Activated CD8-positive, alpha-beta T cell treated with anti-CD3 and anti-CD28 coated beads for 36 hours (primary cell): ENCODE results near the gene TLX3. TPM values are rescaled to one million over a fixed set of nuclear protein-coding genes. Genes with fewer than 3 reads are reported as not detected.

Experiments
- ATAC-seq: fragments of 200-7000 bp; cut with Tn5 transposase; one replicate; pipeline ENCODE4 v1.10.0; 2021; ENCODE audit warnings: mild to moderate bottlenecking, moderate library complexity
- CTCF ChIA-PET: fragments of 350-600 bp; sonication (Branson Sonifier 250); formaldehyde crosslinking; loops from one replicate; lab custom pipeline; 2021; ENCODE audit warnings: antibody characterized with exemption; lab: Charles Lee
- POLR2A ChIA-PET: fragments of 350-600 bp; sonication (Branson Sonifier 250); formaldehyde crosslinking; loops from one replicate; lab custom pipeline; 2021; ENCODE audit warnings: antibody characterized with exemption; lab: Charles Lee
- DNase-seq: peaks from one replicate; pipeline ENCODE4 v3.0.0-alpha.2; 2020
- H3K27ac Mint-ChIP-seq: one replicate; pipeline ENCODE4 v1.8.0; 2021; ENCODE audit warnings: mild to moderate bottlenecking, mixed read lengths
- H3K27me3 Mint-ChIP-seq: one replicate; pipeline ENCODE4 v1.8.0; 2021; ENCODE audit warnings: mixed read lengths
- H3K36me3 Mint-ChIP-seq: one replicate; pipeline ENCODE4 v1.8.0; 2021; ENCODE audit warnings: low read depth, mixed read lengths
- H3K4me1 Mint-ChIP-seq: one replicate; pipeline ENCODE4 v1.8.0; 2021; ENCODE audit warnings: low read depth, mixed read lengths
- H3K4me3 Mint-ChIP-seq: one replicate; pipeline ENCODE4 v1.8.0; 2021; ENCODE audit warnings: mild to moderate bottlenecking, moderate library complexity, mixed read lengths
- H3K9me3 Mint-ChIP-seq: one replicate; pipeline ENCODE4 v1.8.0; 2021; ENCODE audit warnings: mixed read lengths
- intact Hi-C: fragments of 100-400 bp; cut with micrococcal nuclease; formaldehyde crosslinking; loops from one replicate; pipeline ENCODE4 v1.10.0; 2022
- total RNA-seq, 2 experiments: library from RNA; stranded (reverse); gene quantifications; one replicate each; pipeline ENCODE4 v1.2.3, GENCODE V29; 2021
- TF ChIP-seq, protein P1 (sequence below): fragments of 200-600 bp; IDR thresholded peaks from one replicate; pipeline ENCODE4 v1.8.0; 2022; ENCODE audit warnings: antibody characterized with exemption, mild to moderate bottlenecking

Gene TLX3
- total RNA-seq, 2 experiments from 2014 or later = not detected

DNA sequence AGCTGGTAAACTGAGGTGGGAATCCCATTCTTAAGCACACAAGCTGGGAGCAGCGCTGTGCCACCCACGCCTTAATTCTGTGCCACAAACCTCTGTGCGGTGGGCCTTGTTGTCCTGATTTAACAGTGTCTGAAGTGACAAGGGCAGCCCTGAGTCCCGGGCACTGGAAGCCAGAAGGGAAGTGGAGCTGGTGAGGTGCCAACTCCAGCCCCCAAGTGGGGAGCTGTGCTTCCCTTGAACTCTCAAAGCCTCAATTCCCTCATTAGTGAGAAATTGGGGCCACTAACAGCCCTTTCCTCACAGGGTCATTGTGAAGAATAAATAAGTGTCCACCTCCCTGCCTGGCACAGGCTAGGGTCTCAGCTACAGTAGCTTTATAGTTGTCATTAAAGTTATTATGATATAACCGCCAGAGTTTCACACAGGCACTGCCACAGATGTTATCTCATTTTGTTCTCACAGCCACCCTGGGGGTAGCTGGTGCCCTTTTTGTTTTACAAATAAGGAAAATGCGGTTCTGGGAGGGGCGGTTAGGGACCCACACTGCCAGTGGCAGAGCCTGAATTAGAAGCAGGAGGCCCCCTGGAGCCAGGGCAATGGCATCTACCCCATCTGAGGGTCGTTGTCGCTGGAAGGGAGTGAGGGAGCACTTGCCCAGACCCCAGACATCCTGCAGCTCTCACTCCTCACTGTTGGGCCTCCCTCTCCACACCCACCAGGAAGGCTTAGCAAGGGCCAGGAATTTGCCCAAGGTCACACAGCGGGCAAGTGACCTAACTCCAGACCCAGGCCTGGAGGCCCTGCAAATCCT is 2.1 kb upstream of the TLX3 start:
- TF ChIP-seq, protein P1, sequence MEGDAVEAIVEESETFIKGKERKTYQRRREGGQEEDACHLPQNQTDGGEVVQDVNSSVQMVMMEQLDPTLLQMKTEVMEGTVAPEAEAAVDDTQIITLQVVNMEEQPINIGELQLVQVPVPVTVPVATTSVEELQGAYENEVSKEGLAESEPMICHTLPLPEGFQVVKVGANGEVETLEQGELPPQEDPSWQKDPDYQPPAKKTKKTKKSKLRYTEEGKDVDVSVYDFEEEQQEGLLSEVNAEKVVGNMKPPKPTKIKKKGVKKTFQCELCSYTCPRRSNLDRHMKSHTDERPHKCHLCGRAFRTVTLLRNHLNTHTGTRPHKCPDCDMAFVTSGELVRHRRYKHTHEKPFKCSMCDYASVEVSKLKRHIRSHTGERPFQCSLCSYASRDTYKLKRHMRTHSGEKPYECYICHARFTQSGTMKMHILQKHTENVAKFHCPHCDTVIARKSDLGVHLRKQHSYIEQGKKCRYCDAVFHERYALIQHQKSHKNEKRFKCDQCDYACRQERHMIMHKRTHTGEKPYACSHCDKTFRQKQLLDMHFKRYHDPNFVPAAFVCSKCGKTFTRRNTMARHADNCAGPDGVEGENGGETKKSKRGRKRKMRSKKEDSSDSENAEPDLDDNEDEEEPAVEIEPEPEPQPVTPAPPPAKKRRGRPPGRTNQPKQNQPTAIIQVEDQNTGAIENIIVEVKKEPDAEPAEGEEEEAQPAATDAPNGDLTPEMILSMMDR = no peak
- POLR2A ChIA-PET = no interaction called here

DNA sequence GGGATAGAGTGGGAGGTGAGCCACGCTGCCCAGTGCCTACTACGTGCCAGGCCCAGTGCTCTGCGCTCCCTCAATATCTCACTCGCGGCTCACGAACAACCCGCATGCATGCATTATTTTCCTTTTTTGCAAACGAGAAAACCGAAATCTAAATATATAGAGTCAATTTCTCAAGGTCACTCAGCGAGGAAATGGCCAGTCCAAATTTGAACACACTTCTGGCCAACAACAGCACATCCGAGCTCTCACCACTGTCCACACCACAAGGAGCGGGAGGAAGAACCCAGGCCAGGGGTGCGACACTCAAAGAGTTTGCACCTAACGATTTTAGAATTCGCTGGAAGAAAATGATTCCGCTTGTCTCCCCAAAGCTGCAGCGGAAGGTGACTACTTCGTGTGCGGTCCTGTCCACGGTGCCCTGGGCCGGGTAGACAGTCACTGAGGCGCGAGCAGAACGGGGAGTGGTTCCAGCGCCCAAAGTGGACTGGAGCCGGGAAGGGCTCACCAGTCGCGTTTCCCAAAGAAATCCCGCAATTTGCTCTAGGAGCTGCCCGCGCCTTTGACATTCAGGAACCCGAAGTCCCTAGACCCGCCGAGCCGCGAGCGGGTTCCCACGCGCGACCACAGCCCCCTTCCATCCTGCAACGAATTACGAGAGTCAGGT is 1.1 kb upstream of the TLX3 start:
- TF ChIP-seq, protein P1 = no peak
- POLR2A ChIA-PET = no interaction called here
- no peak overlapping the region for H3K4me3 Mint-ChIP-seq
- peaks cover 65% of the 10 kb centered on the region for H3K27me3 Mint-ChIP-seq
- no peak for DNase-seq
- peaks cover 11% of the 10 kb centered on the region for H3K4me1 Mint-ChIP-seq
- CTCF ChIA-PET = interaction anchor here (1.0 to 2.0 kb wide), 2 partner anchors 34 to 101 kb away, joined by 4 to 6 read pairs; no protein-coding TSS in a partner anchor
- intact Hi-C loops = loop anchor here (10.0 kb wide), 1 partner anchor 1927 kb away; the partner anchor contains the start of gene NKX2-5
- no peak for ATAC-seq
- no peak overlapping the region for H3K27ac Mint-ChIP-seq
- no peaks in the 10 kb centered on the region for H3K36me3 Mint-ChIP-seq
- H3K9me3 Mint-ChIP-seq = no peaks in the 10 kb centered on the region

More for the DNA sequence above, 2.1 kb upstream of the TLX3 start:
- DNase-seq (no peak), ATAC-seq (no peak)
- peaks cover 62% of the 10 kb centered on the region for H3K27me3 Mint-ChIP-seq
- CTCF ChIA-PET = interaction anchor here (2.0 kb wide), 1 partner anchor 100 kb away, joined by 6 read pairs; no protein-coding TSS in a partner anchor
- no peaks in the 10 kb centered on the region for H3K9me3 Mint-ChIP-seq
- H3K36me3 Mint-ChIP-seq = no peaks in the 10 kb centered on the region
- intact Hi-C loops = loop anchor here (10.0 kb wide), 1 partner anchor 1928 kb away; the partner anchor contains the start of gene NKX2-5
- no peak overlapping the region for H3K4me3 Mint-ChIP-seq
- H3K27ac Mint-ChIP-seq = no peak overlapping the region
- H3K4me1 Mint-ChIP-seq = peaks cover 9% of the 10 kb centered on the region

DNA sequence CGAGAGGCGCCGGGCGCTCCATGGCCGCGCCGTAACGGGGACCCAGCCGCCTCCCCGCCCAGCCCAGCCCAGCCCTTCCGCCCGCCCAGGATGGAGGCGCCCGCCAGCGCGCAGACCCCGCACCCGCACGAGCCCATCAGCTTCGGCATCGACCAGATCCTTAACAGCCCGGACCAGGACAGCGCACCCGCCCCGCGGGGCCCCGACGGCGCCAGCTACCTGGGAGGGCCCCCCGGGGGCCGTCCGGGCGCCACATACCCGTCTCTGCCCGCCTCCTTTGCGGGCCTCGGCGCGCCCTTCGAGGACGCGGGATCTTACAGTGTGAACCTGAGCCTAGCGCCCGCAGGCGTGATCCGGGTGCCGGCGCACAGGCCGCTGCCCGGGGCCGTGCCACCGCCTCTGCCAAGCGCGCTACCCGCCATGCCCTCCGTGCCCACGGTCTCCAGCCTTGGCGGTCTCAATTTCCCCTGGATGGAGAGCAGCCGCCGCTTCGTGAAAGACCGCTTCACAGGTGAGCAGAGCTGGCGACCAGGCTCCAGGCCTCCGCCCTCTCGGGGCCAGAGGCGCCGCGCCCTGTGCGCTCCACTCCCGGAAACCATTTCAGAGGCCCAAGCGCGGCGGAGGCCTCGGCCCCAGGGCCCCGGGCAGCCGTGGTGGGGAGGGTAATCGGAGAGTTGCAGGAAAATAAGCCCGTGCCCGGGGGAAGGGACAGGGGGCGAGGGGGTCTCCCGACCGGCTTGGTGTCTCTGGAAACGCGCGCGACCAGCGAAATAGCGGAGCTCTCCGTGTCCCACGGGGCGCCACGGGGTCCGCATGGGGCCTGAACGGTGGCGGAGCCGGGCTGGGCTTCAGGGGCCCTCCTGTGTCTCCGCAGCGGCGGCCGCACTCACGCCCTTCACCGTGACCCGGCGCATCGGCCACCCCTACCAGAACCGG is 496 bp downstream of the TLX3 start:
- no peak for ATAC-seq
- H3K27me3 Mint-ChIP-seq = peaks cover 71% of the 10 kb centered on the region
- no peaks in the 10 kb centered on the region for H3K9me3 Mint-ChIP-seq
- CTCF ChIA-PET = interaction anchor here (0.9 to 1.0 kb wide), 2 partner anchors 9 to 30 kb away, joined by 3 to 4 read pairs; no protein-coding TSS in a partner anchor
- H3K36me3 Mint-ChIP-seq = no peaks in the 10 kb centered on the region
- POLR2A ChIA-PET = no interaction called here
- no peak for DNase-seq
- TF ChIP-seq, protein P1 = no peak
- intact Hi-C loops = loop anchor here (10.0 kb wide), 1 partner anchor 1925 kb away; the partner anchor contains the start of gene NKX2-5
- H3K4me1 Mint-ChIP-seq = peaks cover 20% of the 10 kb centered on the region
- H3K27ac Mint-ChIP-seq = no peak overlapping the region
- no peak overlapping the region for H3K4me3 Mint-ChIP-seq

DNA sequence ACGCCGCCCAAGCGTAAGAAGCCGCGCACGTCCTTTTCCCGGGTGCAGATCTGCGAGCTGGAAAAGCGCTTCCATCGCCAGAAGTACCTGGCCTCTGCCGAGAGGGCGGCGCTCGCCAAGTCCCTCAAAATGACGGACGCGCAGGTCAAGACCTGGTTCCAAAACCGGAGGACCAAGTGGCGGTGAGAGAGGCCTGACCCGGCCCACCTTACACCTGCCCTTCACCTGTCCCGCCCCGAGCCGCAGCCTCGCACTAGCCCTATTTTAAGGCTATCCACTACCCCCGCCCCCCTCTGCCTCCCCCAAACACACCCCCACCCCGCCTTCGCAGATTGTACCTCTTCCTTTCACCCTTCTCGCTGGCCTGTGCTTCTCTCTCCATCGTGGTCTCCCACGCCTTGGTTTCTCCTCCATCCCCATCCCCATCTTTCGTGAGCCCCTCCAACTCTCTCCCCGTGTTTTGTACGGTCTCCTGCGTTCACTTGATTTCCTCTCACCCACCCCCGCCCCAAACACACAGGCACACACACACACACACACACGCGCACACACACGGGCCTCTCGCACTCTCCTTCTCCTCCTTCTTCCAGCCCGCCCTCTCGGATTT is 1.3 kb downstream of the TLX3 start:
- H3K4me1 Mint-ChIP-seq = peaks cover 20% of the 10 kb centered on the region
- H3K27ac Mint-ChIP-seq = no peak overlapping the region
- CTCF ChIA-PET = interaction anchor here (0.9 kb wide), 1 partner anchor 10 kb away, joined by 4 read pairs; no protein-coding TSS in a partner anchor
- no peak overlapping the region for H3K4me3 Mint-ChIP-seq
- ATAC-seq (no peak), DNase-seq (peak; percentile 36)
- intact Hi-C loops = no loop called here
- no peaks in the 10 kb centered on the region for H3K36me3 Mint-ChIP-seq
- TF ChIP-seq, protein P1 = peak; percentile 54
- peaks cover 71% of the 10 kb centered on the region for H3K27me3 Mint-ChIP-seq
- no peaks in the 10 kb centered on the region for H3K9me3 Mint-ChIP-seq
- POLR2A ChIA-PET = no interaction called here
